ENCODE measurements around the gene FILIP1L. TPM values are rescaled to one million over a fixed set of nuclear protein-coding genes. Genes with fewer than 3 reads are reported as not detected.

Gene FILIP1L
- polyA plus RNA-seq, 1 donor (not counting 4 experiments of a cell fraction or from before 2014, with no cell fraction given) = 14.7 TPM

GRCh38 chr3:99921377-99921695 lies 193.0 kb downstream of the FILIP1L start:
- TF ChIP-seq EZH2 (IDR thresholded peaks at IDR 0.05; ENCODE audit: low read length) (no peak), CTCF (optimal IDR thresholded peaks at IDR 0.05 in 1 of 3, IDR thresholded peaks at IDR 0.05 in 1 of 3, conservative IDR thresholded peaks at IDR 0.05 in 1 of 3; ENCODE audit: extremely low read depth in 1 of 3, insufficient read depth in 2 of 3, low read length in 3 of 3) (no peak)
- no peak overlapping the region for H3K4me3 ChIP-seq (ENCODE audit: control insufficient read depth in 2 of 3, extremely low read depth in 1 of 3, insufficient read depth in 2 of 3, low read depth in 1 of 3, low read length in 3 of 3)
- peaks cover 29% of the 10 kb centered on the region for H3K4me1 ChIP-seq (ENCODE audit: control insufficient read depth, extremely low read depth, insufficient read depth, low read length)
- dilution Hi-C loops (cut with MboI; ENCODE audit: extremely low pct_ligation_motif_present, low sequenced_read_pairs) = no loop called here
- no peaks in the 10 kb centered on the region for H3K27me3 ChIP-seq (ENCODE audit: control insufficient read depth, extremely low read depth, insufficient read depth, low read length)
- no peak overlapping the region for H3K27ac ChIP-seq (ENCODE audit: control insufficient read depth, insufficient read depth, low read length)
- H2AFZ ChIP-seq (ENCODE audit: control insufficient read depth, low read length) = no peak overlapping the region
- no peaks in the 10 kb centered on the region for H3K9me3 ChIP-seq (ENCODE audit: control insufficient read depth, low read depth, low read length)
- DNase-seq (ENCODE audit: low read depth, low spot score) = no peak
- H3K4me2 ChIP-seq (ENCODE audit: control insufficient read depth, extremely low read depth, insufficient read depth, low read depth, low read length) = no peak overlapping the region
- peaks cover 2% of the 10 kb centered on the region for H3K9me1 ChIP-seq (ENCODE audit: control insufficient read depth, extremely low read depth, insufficient read depth, low read length)
- FAIRE-seq = no peak
- H3K36me3 ChIP-seq (ENCODE audit: control insufficient read depth in 2 of 2, extremely low read depth in 1 of 2, insufficient read depth in 2 of 2, low read length in 2 of 2) = no peaks in the 10 kb centered on the region
- H3K9ac ChIP-seq (ENCODE audit: control insufficient read depth, extremely low read depth, insufficient read depth, low read length) = no peak overlapping the region
- H4K20me1 ChIP-seq (ENCODE audit: control insufficient read depth, extremely low read depth, insufficient read depth, low read length) = no peaks in the 10 kb centered on the region
- no peaks in the 10 kb centered on the region for H3K79me2 ChIP-seq (ENCODE audit: control insufficient read depth, insufficient read depth, low read length)

- TF ChIP-seq CTCF (optimal IDR thresholded peaks at IDR 0.05 in 1 of 3, IDR thresholded peaks at IDR 0.05 in 1 of 3, conservative IDR thresholded peaks at IDR 0.05 in 1 of 3; ENCODE audit: extremely low read depth in 1 of 3, insufficient read depth in 2 of 3, low read length in 3 of 3) = no peak
- no peak for TF ChIP-seq EZH2 (IDR thresholded peaks at IDR 0.05; ENCODE audit: low read length)
- no peak overlapping the region for H2AFZ ChIP-seq (ENCODE audit: control insufficient read depth, low read length)
- no peaks in the 10 kb centered on the region for H4K20me1 ChIP-seq (ENCODE audit: control insufficient read depth, extremely low read depth, insufficient read depth, low read length)
- H3K4me3 ChIP-seq (ENCODE audit: control insufficient read depth in 2 of 3, extremely low read depth in 1 of 3, insufficient read depth in 2 of 3, low read depth in 1 of 3, low read length in 3 of 3) = no peak overlapping the region
- no peaks in the 10 kb centered on the region for H3K9me1 ChIP-seq (ENCODE audit: control insufficient read depth, extremely low read depth, insufficient read depth, low read length)
- H3K79me2 ChIP-seq (ENCODE audit: control insufficient read depth, insufficient read depth, low read length) = no peaks in the 10 kb centered on the region
- H3K36me3 ChIP-seq (ENCODE audit: control insufficient read depth in 2 of 2, extremely low read depth in 1 of 2, insufficient read depth in 2 of 2, low read length in 2 of 2) = no peaks in the 10 kb centered on the region
- H3K27me3 ChIP-seq (ENCODE audit: control insufficient read depth, extremely low read depth, insufficient read depth, low read length) = no peaks in the 10 kb centered on the region
- no peak for DNase-seq (ENCODE audit: low read depth, low spot score)
- no peak overlapping the region for H3K27ac ChIP-seq (ENCODE audit: control insufficient read depth, insufficient read depth, low read length)
- peaks cover 23% of the 10 kb centered on the region for H3K4me1 ChIP-seq (ENCODE audit: control insufficient read depth, extremely low read depth, insufficient read depth, low read length)
- dilution Hi-C loops (cut with MboI; ENCODE audit: extremely low pct_ligation_motif_present, low sequenced_read_pairs) = no loop called here
- H3K9ac ChIP-seq (ENCODE audit: control insufficient read depth, extremely low read depth, insufficient read depth, low read length) = no peak overlapping the region
- no peak overlapping the region for H3K4me2 ChIP-seq (ENCODE audit: control insufficient read depth, extremely low read depth, insufficient read depth, low read depth, low read length)
- FAIRE-seq = peak; percentile 53
- no peaks in the 10 kb centered on the region for H3K9me3 ChIP-seq (ENCODE audit: control insufficient read depth, low read depth, low read length)
Measured at GRCh38 chr3:99920481-99921376, 193.6 kb downstream of the FILIP1L start.

All from keratinocyte (primary cell).